NCI-H1105 (cell line): ENCODE results near the gene ALDH3A1.
A peak's percentile ranks its signal among the peaks of the same experiment; 100 is the strongest.

Experiments
- DNase-seq: peaks from one replicate; lab custom pipeline; 2025; lab: John Stamatoyannopoulos, UW

The ALDH3A1 gene

GRCh38 chr17:19719355-19720209 is 28.5 kb downstream of the ALDH3A1 start:
- no peak for DNase-seq

DNA sequence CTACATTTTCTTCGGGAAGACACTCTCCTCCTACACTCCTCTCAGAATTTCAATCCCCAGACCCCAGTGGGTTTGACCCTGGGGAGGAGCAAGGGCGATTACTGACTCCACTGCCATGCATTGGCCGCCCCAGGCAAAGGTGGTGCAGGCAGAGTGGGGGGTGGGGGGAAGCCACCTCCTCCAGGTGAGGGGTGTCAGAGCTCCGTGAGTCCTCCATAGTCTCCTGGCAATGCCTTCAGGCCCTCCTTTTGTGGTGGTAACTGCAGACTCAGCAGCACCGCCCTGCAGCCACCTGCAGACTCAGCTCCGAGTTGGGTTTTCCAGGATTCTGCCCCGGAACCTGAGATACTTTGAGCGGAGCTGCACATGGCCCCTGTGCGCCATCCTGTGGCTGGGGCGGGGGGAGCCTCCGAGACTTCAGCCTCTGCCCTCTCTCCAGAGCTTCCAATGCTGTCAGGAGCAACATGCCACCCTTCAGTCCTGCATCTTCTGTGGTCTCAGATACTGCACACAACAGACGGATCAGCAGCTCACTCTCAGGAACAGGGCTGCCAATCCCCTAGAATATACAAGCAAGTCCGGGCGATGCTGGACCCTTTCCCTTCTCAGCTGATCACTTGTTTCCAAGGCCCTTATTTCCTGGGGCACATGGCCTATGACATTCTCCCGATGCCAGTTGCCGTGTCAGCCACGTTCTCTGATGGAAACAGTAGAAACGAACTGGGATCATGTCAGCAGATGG is 29.3 kb downstream of the ALDH3A1 start:
- no peak for DNase-seq

GRCh38 chr17:19718041-19718612 is 30.0 kb downstream of the ALDH3A1 start:
- no peak for DNase-seq

- no peak for DNase-seq
Measured at GRCh38 chr17:19717411-19717908, 30.6 kb downstream of the ALDH3A1 start.

DNA sequence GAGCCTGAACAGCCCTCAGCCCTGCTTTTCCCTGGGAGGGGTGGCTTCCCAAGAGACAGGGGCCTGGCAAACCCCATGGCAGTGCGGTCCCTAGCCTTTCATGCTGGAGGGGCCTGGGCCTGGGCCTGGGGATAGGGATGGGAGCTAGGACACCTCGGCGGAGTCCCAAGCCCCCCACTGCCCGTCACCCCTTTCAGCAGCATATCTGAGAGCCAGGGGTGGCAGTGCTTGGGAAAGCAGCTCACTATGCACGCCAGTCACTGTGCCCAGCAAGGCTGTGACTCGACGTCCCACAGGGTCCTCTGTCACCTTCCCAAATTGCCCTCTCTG is 31.1 kb downstream of the ALDH3A1 start:
- DNase-seq, result no peak

- no peak for DNase-seq
Measured at GRCh38 chr17:19716108-19717030, 31.7 kb downstream of the ALDH3A1 start, which contains the start of gene SLC47A2. Gene SLC47A2, minus strand, starts transcription at chr17:19716584. Its CDS starts 29 bp downstream, at chr17:19716555.

GRCh38 chr17:19714542-19715411 is 33.3 kb downstream of the ALDH3A1 start:
- DNase-seq, result peak; percentile 76

GRCh38 chr17:19713901-19714361 is 34.2 kb downstream of the ALDH3A1 start:
- no peak for DNase-seq

DNA sequence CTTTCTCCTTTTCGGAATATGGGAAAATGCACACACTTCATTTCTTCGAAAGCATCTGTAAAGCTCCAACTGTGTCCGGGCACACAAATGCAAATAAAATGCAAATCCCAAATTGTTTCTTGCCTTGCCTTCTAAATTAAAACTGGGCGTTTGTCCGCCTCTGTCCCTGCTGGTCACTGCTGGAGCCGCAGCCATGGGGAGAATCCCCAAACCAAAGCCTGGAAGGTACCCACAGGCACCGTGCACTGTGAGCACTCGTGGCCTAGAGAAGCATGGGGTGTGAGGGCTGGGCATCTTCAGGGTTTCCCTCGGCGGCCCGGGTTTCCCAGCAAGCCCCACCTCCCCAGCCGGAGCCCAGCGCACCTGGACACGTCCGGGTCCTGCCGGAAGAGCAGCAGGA is 34.6 kb downstream of the ALDH3A1 start:
- DNase-seq, result no peak

GRCh38 chr17:19712436-19713004 is 35.6 kb downstream of the ALDH3A1 start:
- no peak for DNase-seq

- no peak for DNase-seq
Measured at GRCh38 chr17:19709841-19710240, 38.3 kb downstream of the ALDH3A1 start.

GRCh38 chr17:19708431-19709175 is 39.5 kb downstream of the ALDH3A1 start:
- no peak for DNase-seq

DNA sequence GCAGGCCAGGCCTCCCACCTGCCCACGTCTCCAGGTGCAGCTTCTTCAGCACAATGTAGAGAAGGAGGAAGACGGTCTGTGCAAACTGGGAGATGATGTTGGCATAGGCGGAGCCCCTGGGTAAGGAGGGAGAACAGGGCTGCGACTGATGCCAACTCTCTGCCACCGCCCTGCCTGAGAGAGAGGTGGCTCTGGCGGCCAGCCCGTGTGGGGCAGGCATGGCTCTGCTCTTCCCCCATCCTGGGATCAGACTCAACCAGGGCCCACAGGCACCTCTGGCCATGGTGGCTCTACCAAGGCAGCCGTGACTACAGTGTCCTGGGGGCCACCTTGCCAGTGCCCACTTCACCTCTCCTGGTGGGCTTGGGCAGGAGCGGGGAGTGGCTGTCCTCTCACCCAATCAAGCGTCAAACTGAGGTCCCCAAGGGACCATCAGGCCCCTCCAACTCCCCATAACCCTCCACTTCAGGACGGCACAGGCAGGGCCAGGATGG is 40.3 kb downstream of the ALDH3A1 start:
- no peak for DNase-seq

DNA sequence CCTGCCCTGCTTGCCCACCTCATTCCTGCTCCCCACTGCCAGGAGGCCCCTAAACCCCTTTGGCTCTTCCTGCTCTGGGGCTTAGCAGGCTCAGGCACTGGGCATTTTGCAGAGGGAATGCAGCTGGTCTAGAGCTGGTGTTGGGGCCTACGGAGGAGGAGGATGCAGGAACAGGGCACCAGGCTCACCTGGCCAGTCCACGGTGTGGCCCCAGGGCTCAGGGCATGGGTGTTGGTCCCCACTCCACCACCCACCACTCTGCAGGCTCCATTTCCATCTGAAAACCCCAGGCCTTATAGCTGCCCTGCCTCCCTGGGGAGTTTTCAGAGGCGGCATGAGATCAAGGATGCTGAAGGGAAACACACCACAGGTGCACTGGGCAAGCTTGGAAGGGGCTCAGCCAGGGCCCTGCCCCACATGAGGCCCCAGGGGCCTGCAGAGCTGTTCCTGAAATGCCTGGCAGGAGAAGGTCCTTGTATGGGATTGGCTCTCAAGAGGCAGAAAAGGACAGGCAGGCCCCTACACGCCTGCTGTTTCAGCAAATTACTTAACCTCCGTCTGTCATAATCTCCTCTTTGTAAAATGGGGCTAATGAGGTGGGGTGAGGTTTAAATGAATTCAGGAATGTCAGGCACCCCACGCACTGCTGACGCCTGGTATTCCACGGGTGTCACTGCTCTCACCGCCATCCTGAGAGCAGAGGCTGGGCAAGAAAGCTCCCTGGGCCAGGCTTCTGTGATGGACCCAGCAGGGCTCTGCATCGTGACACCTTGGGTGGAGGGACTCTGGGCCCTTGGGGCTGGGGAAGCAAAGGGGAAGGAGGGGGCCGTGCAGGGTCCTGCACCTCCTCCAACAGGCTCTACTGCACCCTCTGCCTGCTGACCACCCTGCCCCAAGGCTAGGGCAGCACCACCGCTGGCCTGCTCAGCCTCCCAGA is 41.0 kb downstream of the ALDH3A1 start:
- DNase-seq, result peak; percentile 92

DNA sequence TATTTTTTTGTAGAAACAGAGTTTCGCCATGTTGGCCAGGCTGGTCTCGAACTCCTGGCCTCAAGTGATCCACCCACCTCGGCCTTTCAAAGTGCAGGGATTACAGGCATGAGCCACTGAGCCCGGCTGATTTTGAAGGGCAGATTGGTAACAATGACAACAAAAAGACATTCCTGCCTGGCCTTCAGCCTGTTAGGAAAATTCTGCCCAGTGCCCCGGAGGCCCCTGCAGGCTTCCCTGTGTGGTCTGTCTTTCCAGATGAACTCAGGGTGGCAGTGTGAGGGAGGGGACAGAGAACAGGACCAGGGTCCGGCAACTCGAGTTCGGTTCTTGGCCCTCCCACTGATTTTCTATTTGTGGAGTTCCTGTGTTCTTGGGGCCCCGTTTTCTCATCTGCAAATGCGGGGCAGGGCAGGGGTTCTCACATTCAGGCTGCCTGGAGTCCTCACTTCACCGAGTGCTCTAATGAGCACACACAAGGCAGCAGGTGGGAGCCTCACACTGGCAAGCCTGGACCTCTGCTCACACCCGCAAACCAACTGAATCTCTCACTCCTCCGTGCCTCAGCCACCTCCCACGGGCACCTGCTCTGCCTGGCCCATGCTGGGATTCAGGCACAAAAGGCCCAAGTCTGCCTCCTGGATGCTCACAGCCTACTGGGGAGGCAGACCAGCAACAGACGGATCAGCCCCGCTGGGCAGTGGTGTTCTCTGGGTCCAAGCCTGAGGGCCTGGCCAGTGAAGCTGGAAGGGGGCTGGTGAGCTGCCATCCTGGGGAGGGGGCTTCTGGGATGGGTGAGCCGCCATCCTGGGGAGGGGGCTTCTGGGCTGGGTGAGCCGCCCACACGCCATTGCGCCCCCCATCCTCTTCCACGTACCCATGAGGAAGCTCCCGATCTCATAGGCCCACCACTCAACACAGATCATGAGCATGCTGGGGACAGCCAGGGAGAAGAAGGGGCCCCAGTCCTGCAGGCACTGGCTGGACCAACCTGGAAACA is 42.0 kb downstream of the ALDH3A1 start:
- DNase-seq, result no peak

- no peak for DNase-seq
Measured at GRCh38 chr17:19705201-19705600, 42.9 kb downstream of the ALDH3A1 start.
